GM12874 (cell line): ENCODE data around the gene HTR7.

Experiments
- CTCF ChIP-seq: IDR thresholded peaks from 2 replicates; pipeline ENCODE4 v1.5.1; 2011; ENCODE audit warnings: low read depth, mild to moderate bottlenecking, control low read depth, low read length, moderate library complexity; ENCODE audit not compliant: insufficient read depth

Gene HTR7

GRCh38 chr10:90746829-90747228 is 111.0 kb downstream of the HTR7 start:
- TF ChIP-seq CTCF, result no peak

- no peak for TF ChIP-seq CTCF
These were observed 112.3 kb downstream of the HTR7 start for GRCh38 chr10:90745565-90745964.

- TF ChIP-seq CTCF, result no peak
These were observed 114.5 kb downstream of the HTR7 start for GRCh38 chr10:90743291-90743690.

GRCh38 chr10:90741926-90742565 is 115.8 kb downstream of the HTR7 start:
- no peak for TF ChIP-seq CTCF

- no peak for TF ChIP-seq CTCF
These were observed 117.6 kb downstream of the HTR7 start for GRCh38 chr10:90740265-90740664.

- TF ChIP-seq CTCF, result no peak
These were observed 119.0 kb downstream of the HTR7 start for GRCh38 chr10:90738885-90739284.

GRCh38 chr10:90734415-90734814 is 123.4 kb downstream of the HTR7 start:
- TF ChIP-seq CTCF, result no peak
